ENCODE results near the gene KCTD2. TPM values are rescaled to one million over a fixed set of nuclear protein-coding genes. Genes with fewer than 3 reads are reported as not detected.

KCTD2 gene
- total RNA-seq, 2 donors from 2014 or later = 27.7 to 32.8 TPM

- no peak for DNase-seq
- Mint-ChIP-seq H3K27ac (no peak overlapping the region), H3K4me3 (no peak overlapping the region), H3K36me3 (ENCODE audit: low read depth) (peaks cover 24% of the 10 kb centered on the region), H3K9me3 (no peaks in the 10 kb centered on the region), H3K27me3 (ENCODE audit: insufficient read depth) (no peaks in the 10 kb centered on the region), H3K4me1 (no peaks in the 10 kb centered on the region)
- no peak overlapping the region for H3K9ac ChIP-seq (ENCODE audit: extremely low read depth, low read length, poor library complexity, severe bottlenecking)
- no peak overlapping the region for H3K27ac ChIP-seq (ENCODE audit: low read depth, low read length)
- peaks cover 19% of the 10 kb centered on the region for H3K36me3 ChIP-seq (ENCODE audit: control insufficient read depth, insufficient read depth, low read length)
- H3K27me3 ChIP-seq (ENCODE audit: control insufficient read depth, insufficient read depth, low read length, poor library complexity, severe bottlenecking) = no peaks in the 10 kb centered on the region
- WGBS, 2 experiments (ENCODE audit: insufficient coverage in 1 of 2, insufficient read length in 1 of 2) = 90 to 95% methylated on average over 5 to 15 of the region's 15 CpGs
- TF ChIP-seq CTCF (conservative IDR thresholded peaks at IDR 0.05) = no peak
- no peaks in the 10 kb centered on the region for H3K4me1 ChIP-seq (ENCODE audit: control insufficient read depth, insufficient read depth, low read length)
- H3K9me3 ChIP-seq (ENCODE audit: control insufficient read depth, low read length) = no peaks in the 10 kb centered on the region
- no peak overlapping the region for H3K4me3 ChIP-seq (ENCODE audit: low read length)
These were observed 44.8 kb upstream of the KCTD2 start for GRCh38 chr17:75001915-75002843.

GRCh38 chr17:75003070-75003956 lies 43.7 kb upstream of the KCTD2 start:
- H3K27ac ChIP-seq (ENCODE audit: low read depth, low read length) = no peak overlapping the region
- H3K9me3 ChIP-seq (ENCODE audit: control insufficient read depth, low read length) = no peaks in the 10 kb centered on the region
- H3K27me3 ChIP-seq (ENCODE audit: control insufficient read depth, insufficient read depth, low read length, poor library complexity, severe bottlenecking) = no peaks in the 10 kb centered on the region
- no peaks in the 10 kb centered on the region for H3K27me3 Mint-ChIP-seq (ENCODE audit: insufficient read depth)
- no peaks in the 10 kb centered on the region for H3K4me1 ChIP-seq (ENCODE audit: control insufficient read depth, insufficient read depth, low read length)
- peaks cover 24% of the 10 kb centered on the region for H3K36me3 Mint-ChIP-seq (ENCODE audit: low read depth)
- peak; percentile 58 for TF ChIP-seq CTCF (conservative IDR thresholded peaks at IDR 0.05)
- H3K9ac ChIP-seq (ENCODE audit: extremely low read depth, low read length, poor library complexity, severe bottlenecking) = no peak overlapping the region
- no peaks in the 10 kb centered on the region for H3K9me3 Mint-ChIP-seq
- H3K27ac Mint-ChIP-seq = no peak overlapping the region
- 95 to 96% methylated on average over 54 to 76 of the region's 76 CpGs for WGBS, 2 experiments (ENCODE audit: insufficient coverage in 1 of 2, insufficient read length in 1 of 2)
- peaks cover 19% of the 10 kb centered on the region for H3K36me3 ChIP-seq (ENCODE audit: control insufficient read depth, insufficient read depth, low read length)
- H3K4me3 Mint-ChIP-seq = no peak overlapping the region
- H3K4me3 ChIP-seq (ENCODE audit: low read length) = no peak overlapping the region
- peak; percentile 86 for DNase-seq
- H3K4me1 Mint-ChIP-seq = no peaks in the 10 kb centered on the region

GRCh38 chr17:75003957-75004355 lies 43.1 kb upstream of the KCTD2 start:
- no peak overlapping the region for H3K4me3 Mint-ChIP-seq
- Histone ChIP-seq H3K4me3 (ENCODE audit: low read length) (no peak overlapping the region), H3K9ac (ENCODE audit: extremely low read depth, low read length, poor library complexity, severe bottlenecking) (no peak overlapping the region), H3K9me3 (ENCODE audit: control insufficient read depth, low read length) (no peaks in the 10 kb centered on the region), H3K27me3 (ENCODE audit: control insufficient read depth, insufficient read depth, low read length, poor library complexity, severe bottlenecking) (no peaks in the 10 kb centered on the region), H3K27ac (ENCODE audit: low read depth, low read length) (no peak overlapping the region), H3K36me3 (ENCODE audit: control insufficient read depth, insufficient read depth, low read length) (peaks cover 19% of the 10 kb centered on the region), H3K4me1 (ENCODE audit: control insufficient read depth, insufficient read depth, low read length) (no peaks in the 10 kb centered on the region)
- no peak for DNase-seq
- H3K36me3 Mint-ChIP-seq (ENCODE audit: low read depth) = peaks cover 24% of the 10 kb centered on the region
- TF ChIP-seq CTCF (conservative IDR thresholded peaks at IDR 0.05) = no peak
- H3K27ac Mint-ChIP-seq = no peak overlapping the region
- WGBS, 2 experiments (ENCODE audit: insufficient coverage in 1 of 2, insufficient read length in 1 of 2) = 96% methylated on average over 16 to 19 of the region's 19 CpGs
- no peaks in the 10 kb centered on the region for H3K27me3 Mint-ChIP-seq (ENCODE audit: insufficient read depth)
- no peaks in the 10 kb centered on the region for H3K4me1 Mint-ChIP-seq
- no peaks in the 10 kb centered on the region for H3K9me3 Mint-ChIP-seq
